ENCODE data around the gene PANK4.
"Not testable (repeated sequence)": the region's sequence is repeated elsewhere in the genome, so short reads cannot be mapped to it uniquely, and the experiment has no call there.

PANK4 gene

GRCh38 chr1:2555634-2556276 lies 29.4 kb upstream of the PANK4 start:
- no peaks in the 10 kb centered on the region for H3K9me3 Mint-ChIP-seq
- H3K4me1 Mint-ChIP-seq (ENCODE audit: low read depth in 2 of 2) = peaks cover 38 to 43% of the 10 kb centered on the region in 2 donors
- peak; percentile 64 for ATAC-seq (replicated peaks)
- peak overlapping the region; percentile 93 to 98 for H3K4me3 Mint-ChIP-seq
- peaks cover 33% of the 10 kb centered on the region for H3K36me3 Mint-ChIP-seq (ENCODE audit: insufficient read depth)
- peak; percentile 67 to 70 (median 68) for DNase-seq
- peak overlapping the region; percentile 96 to 99 for H3K27ac Mint-ChIP-seq
- H3K27me3 Mint-ChIP-seq = no peaks in the 10 kb centered on the region

- Mint-ChIP-seq H3K4me3 (peak overlapping the region; percentile 93 to 98), H3K36me3 (ENCODE audit: insufficient read depth) (peaks cover 31% of the 10 kb centered on the region), H3K27ac (peak overlapping the region; percentile 96 to 99), H3K4me1 (ENCODE audit: low read depth in 2 of 2) (peaks cover 38 to 41% of the 10 kb centered on the region in 2 donors), H3K27me3 (no peaks in the 10 kb centered on the region), H3K9me3 (no peaks in the 10 kb centered on the region)
- DNase-seq = peak in 2 of 3 experiments; percentile 27 to 38
- no peak for ATAC-seq (replicated peaks)
Observed at GRCh38 chr1:2554621-2555387, 28.4 kb upstream of the PANK4 start.

GRCh38 chr1:2553871-2554620 lies 27.6 kb upstream of the PANK4 start:
- H3K4me1 Mint-ChIP-seq (ENCODE audit: low read depth in 2 of 2) = peaks cover 39 to 43% of the 10 kb centered on the region in 2 donors
- H3K9me3 Mint-ChIP-seq = no peaks in the 10 kb centered on the region
- peaks cover 24% of the 10 kb centered on the region for H3K36me3 Mint-ChIP-seq (ENCODE audit: insufficient read depth)
- H3K27ac Mint-ChIP-seq = peak overlapping the region; percentile 96 to 99
- no peaks in the 10 kb centered on the region for H3K27me3 Mint-ChIP-seq
- ATAC-seq (replicated peaks) (no peak), DNase-seq (no peak)
- peak overlapping the region; percentile 93 to 98 for H3K4me3 Mint-ChIP-seq

- Mint-ChIP-seq H3K4me1 (ENCODE audit: low read depth in 2 of 2) (peaks cover 41 to 42% of the 10 kb centered on the region in 2 donors), H3K36me3 (ENCODE audit: insufficient read depth) (peaks cover 26% of the 10 kb centered on the region)
- not testable (repeated sequence) for H3K27me3 Mint-ChIP-seq; H3K9me3 Mint-ChIP-seq; H3K27ac Mint-ChIP-seq; ATAC-seq (replicated peaks); H3K4me3 Mint-ChIP-seq; DNase-seq
Observed at GRCh38 chr1:2553076-2553475, 26.7 kb upstream of the PANK4 start.

- ATAC-seq (replicated peaks) (no peak), DNase-seq (no peak)
- Mint-ChIP-seq H3K27ac (peak overlapping the region in 1 of 2 donors; percentile 62), H3K4me1 (ENCODE audit: low read depth in 2 of 2) (peaks cover 36 to 43% of the 10 kb centered on the region in 2 donors), H3K4me3 (no peak overlapping the region), H3K27me3 (no peaks in the 10 kb centered on the region), H3K9me3 (no peaks in the 10 kb centered on the region), H3K36me3 (ENCODE audit: insufficient read depth) (peaks cover 35% of the 10 kb centered on the region)
Observed at GRCh38 chr1:2552189-2552588, 25.8 kb upstream of the PANK4 start.

DNA sequence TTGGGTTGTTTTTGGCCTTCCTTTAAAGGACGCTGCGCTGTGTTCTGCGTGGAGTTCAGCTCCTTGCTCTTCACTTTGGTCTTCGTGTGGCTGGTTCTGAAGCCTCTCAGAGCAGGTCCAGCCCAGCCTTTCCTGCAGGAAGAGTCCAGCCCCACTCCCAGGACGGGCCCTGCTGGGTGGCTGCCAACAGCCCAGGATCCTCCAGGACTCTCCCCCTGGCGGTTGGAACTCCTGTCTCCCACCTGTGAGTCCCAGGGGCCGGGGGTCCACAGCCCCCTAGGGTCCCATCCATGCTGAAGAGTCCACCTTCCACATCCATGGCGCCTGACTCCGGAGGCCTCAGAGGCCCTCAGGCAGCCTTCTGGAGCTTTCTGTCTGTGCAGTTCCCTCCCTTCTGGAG lies 25.1 kb upstream of the PANK4 start:
- H3K36me3 Mint-ChIP-seq (ENCODE audit: insufficient read depth) = peaks cover 38% of the 10 kb centered on the region
- peaks cover 34 to 42% of the 10 kb centered on the region in 2 donors for H3K4me1 Mint-ChIP-seq (ENCODE audit: low read depth in 2 of 2)
- not testable (repeated sequence) for H3K27me3 Mint-ChIP-seq; DNase-seq; H3K9me3 Mint-ChIP-seq; ATAC-seq (replicated peaks); H3K4me3 Mint-ChIP-seq
- H3K27ac Mint-ChIP-seq = peak overlapping the region in 1 of 2 donors; percentile 62

DNA sequence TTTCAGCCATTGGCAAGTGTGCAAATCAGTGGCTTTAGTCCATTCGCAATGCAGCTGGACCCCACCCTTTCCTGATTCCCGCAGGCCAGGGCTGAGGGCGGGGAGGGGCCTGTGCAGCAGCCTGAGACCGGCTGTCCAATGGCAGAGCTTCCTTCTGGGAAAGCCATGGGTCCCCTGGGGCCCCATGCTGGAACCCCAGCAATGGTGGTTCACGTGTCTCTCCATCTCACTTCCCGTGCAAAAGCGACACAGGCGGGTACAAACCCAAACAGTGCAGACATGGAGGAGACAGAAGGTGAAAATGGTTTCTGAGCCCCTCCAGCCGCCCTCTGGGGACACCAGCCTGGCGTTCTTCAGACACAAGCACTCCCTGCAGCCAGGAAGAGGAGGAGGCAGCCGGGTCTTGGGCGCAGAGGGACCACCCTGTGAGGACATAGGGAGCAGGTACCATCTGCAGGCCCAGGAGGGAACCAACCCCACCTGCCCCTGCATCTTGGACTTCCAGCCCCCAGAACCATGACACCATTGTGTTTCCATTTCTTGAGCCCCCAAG lies 24.0 kb upstream of the PANK4 start:
- Mint-ChIP-seq H3K4me3 (peak overlapping the region in 1 of 2 donors; percentile 48), H3K4me1 (ENCODE audit: low read depth in 2 of 2) (peaks cover 23 to 36% of the 10 kb centered on the region in 2 donors), H3K27ac (peak overlapping the region in 1 of 2 donors; percentile 94), H3K36me3 (ENCODE audit: insufficient read depth) (peaks cover 33% of the 10 kb centered on the region)
- ATAC-seq (replicated peaks); H3K9me3 Mint-ChIP-seq; DNase-seq; H3K27me3 Mint-ChIP-seq: not testable (repeated sequence)

DNA sequence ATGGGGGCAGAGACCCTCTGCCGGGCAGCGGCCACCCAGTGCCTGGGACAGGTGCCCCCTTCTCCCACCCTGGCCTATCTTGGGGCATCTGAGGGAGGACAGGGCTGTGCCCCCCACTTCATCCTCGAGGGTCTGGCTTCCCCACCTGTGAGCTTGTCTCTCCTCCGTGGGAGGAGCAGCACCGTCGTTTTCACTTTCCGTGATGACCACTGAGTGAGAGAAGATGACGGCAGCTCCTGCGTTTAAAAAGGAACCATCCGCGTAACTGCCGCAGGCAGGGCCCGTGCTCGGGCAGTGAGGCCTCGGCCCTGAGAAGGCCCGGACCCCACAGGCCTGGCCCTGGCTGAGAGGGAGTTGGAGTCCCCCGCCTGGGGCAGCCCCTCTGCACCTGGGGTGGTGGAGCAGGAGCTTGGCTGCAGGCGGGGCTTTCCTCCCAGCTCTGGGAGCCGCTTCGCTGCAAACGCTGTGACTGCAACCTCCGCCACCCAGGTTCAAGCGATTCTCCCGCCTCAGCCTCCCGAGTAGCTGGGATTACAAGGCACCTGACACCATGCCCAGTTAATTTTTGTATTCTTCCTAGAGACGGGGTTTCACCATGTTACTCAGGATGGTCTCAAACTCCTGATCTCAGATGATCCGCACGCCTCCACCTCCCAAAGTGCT lies 23.1 kb upstream of the PANK4 start:
- not testable (repeated sequence) for ATAC-seq (replicated peaks)
- peaks cover 16 to 30% of the 10 kb centered on the region in 2 donors for H3K4me1 Mint-ChIP-seq (ENCODE audit: low read depth in 2 of 2)
- H3K27ac Mint-ChIP-seq = peak overlapping the region; percentile 94 to 98

DNA sequence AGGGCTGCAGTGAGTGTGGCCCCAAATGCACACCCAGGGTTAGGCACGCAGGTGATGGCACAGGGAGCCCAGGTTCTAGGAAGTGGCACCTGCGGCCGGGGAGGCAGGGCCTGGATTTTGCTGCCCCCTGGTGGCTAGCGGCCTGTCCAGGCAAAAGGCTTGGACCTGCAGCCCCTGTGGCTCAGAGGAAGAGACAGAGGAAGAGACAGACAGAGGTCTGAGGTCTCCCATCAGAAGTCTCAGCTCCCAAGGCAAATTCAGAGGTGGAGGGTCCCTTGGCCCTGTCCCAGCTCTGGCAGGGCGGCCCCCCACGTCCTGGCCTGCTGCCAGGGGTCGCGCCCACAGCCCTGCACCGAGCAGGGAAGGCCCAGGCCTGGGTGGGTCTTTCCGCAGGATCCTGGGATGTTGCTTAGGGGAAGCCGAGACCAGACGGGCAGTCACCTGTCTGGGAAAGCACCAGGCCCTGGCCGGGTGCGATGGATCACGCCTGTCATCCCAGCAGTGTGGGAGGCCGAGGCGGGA lies 21.7 kb upstream of the PANK4 start:
- no peaks in the 10 kb centered on the region for H3K27me3 Mint-ChIP-seq
- peak overlapping the region; percentile 94 to 98 for H3K27ac Mint-ChIP-seq
- no peaks in the 10 kb centered on the region for H3K9me3 Mint-ChIP-seq
- DNase-seq = peak; percentile 77 to 81 (median 80)
- ATAC-seq (replicated peaks) = peak; percentile 32
- H3K4me3 Mint-ChIP-seq = peak overlapping the region; percentile 88 to 92
- H3K36me3 Mint-ChIP-seq (ENCODE audit: insufficient read depth) = peaks cover 29% of the 10 kb centered on the region
- peaks cover 7 to 24% of the 10 kb centered on the region in 2 donors for H3K4me1 Mint-ChIP-seq (ENCODE audit: low read depth in 2 of 2)

More for the DNA sequence above, 23.1 kb upstream of the PANK4 start:
- not testable (repeated sequence) for H3K9me3 Mint-ChIP-seq, H3K27me3 Mint-ChIP-seq, DNase-seq
- peak overlapping the region; percentile 88 to 92 for H3K4me3 Mint-ChIP-seq
- H3K36me3 Mint-ChIP-seq (ENCODE audit: insufficient read depth) = peaks cover 33% of the 10 kb centered on the region

GRCh38 chr1:2547210-2548067 lies 21.0 kb upstream of the PANK4 start:
- H3K27me3 Mint-ChIP-seq = no peaks in the 10 kb centered on the region

DNA sequence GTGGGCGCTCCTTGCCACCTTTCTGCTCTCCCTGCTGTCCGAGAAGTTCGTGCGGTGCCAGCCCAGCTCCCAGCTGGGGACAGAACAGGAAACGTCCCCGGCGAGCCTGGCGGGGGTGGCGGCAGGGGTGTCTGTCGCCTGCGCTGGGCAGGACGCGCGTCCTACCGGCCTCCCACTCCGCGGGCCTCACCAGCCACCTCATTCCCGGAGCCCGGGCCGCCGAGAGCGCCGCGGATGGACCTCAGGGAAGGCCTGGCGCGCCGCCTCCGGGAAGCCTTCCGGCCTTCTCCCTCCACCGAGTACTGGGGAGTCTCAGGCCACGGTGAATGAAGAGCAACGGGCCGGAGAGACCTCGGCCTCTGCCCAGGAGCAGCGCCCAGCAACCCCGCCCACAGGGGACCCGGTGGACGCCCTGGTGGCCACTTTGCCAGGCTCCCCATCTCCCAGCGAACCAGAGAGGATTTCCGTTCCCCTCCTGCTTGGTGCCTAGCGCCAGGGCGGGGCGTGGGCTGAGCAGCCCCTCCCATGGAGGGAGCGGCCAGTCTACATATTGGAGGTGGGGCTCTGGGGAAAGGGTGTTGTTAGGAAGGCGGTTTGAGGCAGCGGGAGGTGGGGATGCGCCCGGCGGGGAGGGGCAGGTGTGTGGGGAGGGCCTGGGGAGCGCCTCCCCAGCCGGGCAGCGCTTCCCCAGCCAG lies 20.3 kb upstream of the PANK4 start:
- DNase-seq (peak; percentile 77 to 80 (median 78)), ATAC-seq (replicated peaks) (peak; percentile 50)
- no peaks in the 10 kb centered on the region for H3K27me3 Mint-ChIP-seq

More at GRCh38 chr1:2547210-2548067, 21.0 kb upstream of the PANK4 start:
- Mint-ChIP-seq H3K36me3 (ENCODE audit: insufficient read depth) (peaks cover 29% of the 10 kb centered on the region), H3K4me3 (peak overlapping the region; percentile 88 to 92), H3K4me1 (ENCODE audit: low read depth in 2 of 2) (peaks cover 7 to 24% of the 10 kb centered on the region in 2 donors), H3K27ac (peak overlapping the region; percentile 94 to 98), H3K9me3 (no peaks in the 10 kb centered on the region)
- ATAC-seq (replicated peaks) (peak; percentile 22), DNase-seq (peak; percentile 54 to 57 (median 57))

More for the DNA sequence above, 20.3 kb upstream of the PANK4 start:
- peaks cover 33% of the 10 kb centered on the region for H3K36me3 Mint-ChIP-seq (ENCODE audit: insufficient read depth)
- H3K9me3 Mint-ChIP-seq = no peaks in the 10 kb centered on the region
- H3K27ac Mint-ChIP-seq = peak overlapping the region; percentile 94 to 98
- H3K4me1 Mint-ChIP-seq (ENCODE audit: low read depth in 2 of 2) = peaks cover 7 to 24% of the 10 kb centered on the region in 2 donors
- H3K4me3 Mint-ChIP-seq = peak overlapping the region; percentile 88 to 92
